ENCODE data around the gene CABP2.

The CABP2 gene

GRCh38 chr11:67542169-67542568 is 18.9 kb upstream of the CABP2 start:
- no peak for DNase-seq
- in situ Hi-C loops (cut with HindIII; ENCODE audit: low pct_ligation_motif_present, low sequenced_read_pairs) = no loop called here

GRCh38 chr11:67541198-67541597 is 18.0 kb upstream of the CABP2 start:
- Histone ChIP-seq H3K27ac (no peak overlapping the region), H3K4me3 (ENCODE audit: low read depth, low read length) (no peak overlapping the region), H3K27me3 (replicated peaks) (no peaks in the 10 kb centered on the region), H3K36me3 (replicated peaks) (no peaks in the 10 kb centered on the region)
- no peak for DNase-seq
- in situ Hi-C loops (cut with HindIII; ENCODE audit: low pct_ligation_motif_present, low sequenced_read_pairs) = no loop called here
- TF ChIP-seq CTCF (IDR thresholded peaks at IDR 0.05; ENCODE audit: low read depth, low read length, missing control alignments) = peak; percentile 19

More at GRCh38 chr11:67542169-67542568, 18.9 kb upstream of the CABP2 start:
- H3K36me3 ChIP-seq (replicated peaks) = no peaks in the 10 kb centered on the region
- H3K4me3 ChIP-seq (ENCODE audit: low read depth, low read length) = no peak overlapping the region
- no peak overlapping the region for H3K27ac ChIP-seq
- H3K27me3 ChIP-seq (replicated peaks) = no peaks in the 10 kb centered on the region
- TF ChIP-seq CTCF (IDR thresholded peaks at IDR 0.05; ENCODE audit: low read depth, low read length, missing control alignments) = no peak

- no peaks in the 10 kb centered on the region for H3K27me3 ChIP-seq (replicated peaks)
- no peak overlapping the region for H3K4me3 ChIP-seq (ENCODE audit: low read depth, low read length)
- H3K27ac ChIP-seq = no peak overlapping the region
- no peak for TF ChIP-seq CTCF (IDR thresholded peaks at IDR 0.05; ENCODE audit: low read depth, low read length, missing control alignments)
- in situ Hi-C loops (cut with HindIII; ENCODE audit: low pct_ligation_motif_present, low sequenced_read_pairs) = no loop called here
- no peaks in the 10 kb centered on the region for H3K36me3 ChIP-seq (replicated peaks)
- no peak for DNase-seq
These were observed 16.3 kb upstream of the CABP2 start for GRCh38 chr11:67539550-67539949.

- in situ Hi-C loops (cut with HindIII; ENCODE audit: low pct_ligation_motif_present, low sequenced_read_pairs) = no loop called here
- Histone ChIP-seq H3K27me3 (replicated peaks) (no peaks in the 10 kb centered on the region), H3K36me3 (replicated peaks) (no peaks in the 10 kb centered on the region), H3K4me3 (ENCODE audit: low read depth, low read length) (no peak overlapping the region), H3K27ac (no peak overlapping the region)
- no peak for TF ChIP-seq CTCF (IDR thresholded peaks at IDR 0.05; ENCODE audit: low read depth, low read length, missing control alignments)
- no peak for DNase-seq
These were observed 15.7 kb upstream of the CABP2 start for GRCh38 chr11:67538823-67539505.

- no peak for DNase-seq
- no peak overlapping the region for H3K4me3 ChIP-seq (ENCODE audit: low read depth, low read length)
- TF ChIP-seq CTCF (IDR thresholded peaks at IDR 0.05; ENCODE audit: low read depth, low read length, missing control alignments) = no peak
- in situ Hi-C loops (cut with HindIII; ENCODE audit: low pct_ligation_motif_present, low sequenced_read_pairs) = no loop called here
- H3K36me3 ChIP-seq (replicated peaks) = no peaks in the 10 kb centered on the region
- H3K27ac ChIP-seq = no peak overlapping the region
- no peaks in the 10 kb centered on the region for H3K27me3 ChIP-seq (replicated peaks)
These were observed 15.1 kb upstream of the CABP2 start for GRCh38 chr11:67538306-67538705.

- in situ Hi-C loops (cut with HindIII; ENCODE audit: low pct_ligation_motif_present, low sequenced_read_pairs) = no loop called here
- Histone ChIP-seq H3K4me3 (ENCODE audit: low read depth, low read length) (no peak overlapping the region), H3K27ac (no peak overlapping the region), H3K36me3 (replicated peaks) (no peaks in the 10 kb centered on the region), H3K27me3 (replicated peaks) (no peaks in the 10 kb centered on the region)
- TF ChIP-seq CTCF (IDR thresholded peaks at IDR 0.05; ENCODE audit: low read depth, low read length, missing control alignments) = no peak
- no peak for DNase-seq
These were observed 12.3 kb upstream of the CABP2 start for GRCh38 chr11:67535561-67535960.
